HG02981 (cell line): ENCODE results near the gene KATNAL1.
A peak's percentile ranks its signal among the peaks of the same experiment; 100 is the strongest.
"Not testable (repeated sequence)": the region's sequence is repeated elsewhere in the genome, so short reads cannot be mapped to it uniquely, and the experiment has no call there.

ENCODE experiments used
- ATAC-seq: cut with Tn5 transposase; IDR thresholded peaks from one replicate; pipeline ENCODE4 v1.9.1; 2021; ENCODE audit warnings: mild to moderate bottlenecking, moderate library complexity; ENCODE audit not compliant: unreplicated experiment

KATNAL1 gene

GRCh38 chr13:30295116-30295515 lies 12.2 kb downstream of the KATNAL1 start:
- ATAC-seq: no peak

GRCh38 chr13:30294004-30294403 lies 13.3 kb downstream of the KATNAL1 start:
- no peak for ATAC-seq

DNA sequence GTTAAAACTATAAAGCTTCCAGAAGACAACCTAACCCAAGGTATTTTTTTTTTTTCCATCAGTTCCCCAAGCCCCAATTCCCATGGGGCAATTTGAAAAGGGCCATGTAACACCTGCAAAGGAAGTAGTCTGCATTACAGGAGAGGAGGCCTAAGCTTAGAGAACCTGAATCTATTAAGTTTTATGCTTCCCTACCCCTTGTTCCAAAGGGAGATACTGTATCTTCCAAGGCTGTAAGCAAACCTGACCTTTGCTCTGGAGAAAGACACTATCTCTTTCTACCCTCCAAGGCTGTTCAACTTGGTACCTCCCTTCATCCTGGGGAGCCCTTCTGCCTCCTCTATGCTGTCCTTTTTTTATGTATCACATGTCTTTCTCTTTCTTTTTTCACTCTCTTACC lies 15.0 kb downstream of the KATNAL1 start:
- no peak for ATAC-seq

DNA sequence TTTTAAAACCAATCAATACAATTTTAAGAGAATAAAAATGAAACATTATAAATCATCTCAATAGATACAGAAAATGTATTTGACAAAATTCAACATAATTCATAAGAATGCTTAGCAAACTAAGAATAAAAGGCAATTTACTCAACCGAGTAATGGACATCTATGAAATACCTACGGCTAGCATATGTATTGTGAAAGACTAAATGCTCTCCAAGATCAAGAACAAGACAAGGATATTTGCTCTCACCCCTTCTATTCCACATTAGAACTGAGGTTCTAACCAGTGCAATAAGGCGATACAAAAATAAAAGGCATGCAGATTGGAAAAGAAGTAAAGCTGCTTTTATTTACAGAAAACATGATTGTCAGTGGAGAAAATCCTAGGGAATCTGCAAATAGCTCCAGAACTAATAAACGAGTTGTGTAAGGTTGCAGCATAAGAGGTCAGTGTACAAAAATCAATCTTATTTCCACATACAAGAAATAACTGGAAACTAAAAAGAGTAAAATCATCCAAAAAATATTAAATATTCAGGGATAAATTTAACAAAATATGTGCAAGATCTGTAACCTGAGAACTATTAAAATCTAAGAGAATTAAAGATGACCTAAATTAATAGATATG lies 16.4 kb downstream of the KATNAL1 start:
- ATAC-seq: no peak

DNA sequence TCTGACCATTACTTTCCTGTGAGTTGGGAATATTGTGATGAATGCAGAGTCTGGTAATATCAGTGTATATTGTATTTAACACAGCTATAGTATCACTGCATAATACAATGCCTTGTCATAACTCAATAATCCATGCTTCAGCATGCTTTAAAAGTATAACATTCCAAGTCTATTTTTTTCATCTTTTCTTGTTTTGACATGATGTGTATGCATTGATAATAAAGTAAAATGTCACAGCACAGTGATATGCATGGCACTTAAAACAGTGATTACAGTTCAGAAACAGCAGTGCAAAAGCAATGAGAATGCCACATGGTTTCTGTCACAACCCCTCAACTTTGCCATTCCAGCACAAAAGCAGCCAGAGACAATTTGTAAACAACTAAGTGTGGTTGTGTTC lies 17.8 kb downstream of the KATNAL1 start:
- ATAC-seq: no peak

GRCh38 chr13:30286059-30286458 lies 21.3 kb downstream of the KATNAL1 start:
- not testable (repeated sequence) for ATAC-seq

DNA sequence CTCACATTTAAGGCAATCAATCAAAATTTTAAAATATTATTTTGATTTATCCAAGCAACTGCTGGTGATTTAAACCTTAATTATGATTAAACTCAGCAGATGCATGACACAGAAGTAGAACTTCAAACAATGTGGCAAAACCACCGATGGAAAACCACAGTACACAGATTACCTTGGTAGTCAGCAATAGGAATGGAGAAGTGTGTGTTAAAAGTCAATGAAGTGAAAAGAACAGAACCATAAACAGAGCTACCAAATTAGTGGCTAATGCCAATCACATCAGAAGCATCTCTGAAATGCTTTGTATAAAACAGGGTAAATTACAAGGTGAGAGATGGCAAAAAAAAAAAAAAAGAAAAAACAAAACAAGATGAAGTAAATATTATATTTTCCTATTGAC lies 31.2 kb downstream of the KATNAL1 start:
- no peak for ATAC-seq

- ATAC-seq: no peak
These were observed 33.3 kb downstream of the KATNAL1 start for GRCh38 chr13:30274083-30274482.

DNA sequence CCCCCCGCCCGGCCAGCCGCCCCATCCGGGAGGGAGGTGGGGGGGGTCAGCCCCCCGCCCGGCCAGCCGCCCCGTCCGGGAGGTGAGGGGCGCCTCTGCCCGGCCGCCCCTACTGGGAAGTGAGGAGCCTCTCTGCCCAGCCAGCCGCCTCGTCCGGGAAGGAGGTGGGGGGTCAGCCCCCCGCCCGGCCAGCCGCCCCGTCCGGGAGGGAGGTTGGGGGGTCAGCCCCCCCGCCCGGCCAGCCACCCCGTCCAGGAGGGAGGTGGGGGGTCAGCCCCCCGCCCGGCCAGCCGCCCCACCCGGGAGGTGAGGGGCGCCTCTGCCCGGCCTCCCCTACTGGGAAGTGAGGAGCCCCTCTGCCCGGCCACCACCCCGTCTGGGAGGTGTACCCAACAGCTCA lies 37.3 kb downstream of the KATNAL1 start:
- not testable (repeated sequence) for ATAC-seq

DNA sequence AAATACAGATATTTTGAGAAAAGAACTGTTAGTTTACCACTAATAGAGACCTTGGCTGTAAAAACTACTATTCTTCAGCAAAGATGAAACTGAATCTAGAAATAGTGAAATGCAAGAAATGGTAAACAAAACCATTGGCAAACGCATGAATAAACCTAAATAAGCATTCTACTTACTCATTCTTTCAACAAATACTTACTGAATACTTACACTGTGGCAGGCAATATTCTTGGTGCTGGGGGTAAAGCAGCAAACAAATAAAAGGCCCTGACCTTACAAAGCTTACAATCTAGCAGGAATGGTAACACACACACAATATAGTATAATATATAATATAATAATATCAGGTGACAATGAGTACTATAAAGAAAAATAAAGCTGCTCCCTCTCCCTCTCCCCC lies 38.7 kb downstream of the KATNAL1 start:
- ATAC-seq: no peak

DNA sequence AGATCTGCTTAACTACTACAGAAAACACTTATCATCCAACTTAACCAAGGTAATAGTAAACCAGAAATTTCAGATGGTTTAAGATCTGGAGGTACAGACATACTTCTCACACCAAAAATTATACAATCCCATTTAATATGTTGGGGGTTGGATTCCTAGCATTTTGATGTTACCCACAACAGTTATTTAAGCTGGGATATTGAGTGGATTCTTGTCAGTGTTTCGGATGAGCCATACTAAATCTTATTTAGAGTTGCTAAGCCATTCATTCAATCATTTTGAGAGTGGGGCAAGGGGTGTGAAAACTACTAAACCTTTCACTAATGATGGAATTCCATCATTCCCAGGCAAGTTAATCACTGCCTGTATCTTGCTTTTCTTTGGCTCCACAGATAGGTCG lies 40.6 kb downstream of the KATNAL1 start:
- no peak for ATAC-seq

- not testable (repeated sequence) for ATAC-seq
These were observed 48.1 kb downstream of the KATNAL1 start for GRCh38 chr13:30259149-30259733.

DNA sequence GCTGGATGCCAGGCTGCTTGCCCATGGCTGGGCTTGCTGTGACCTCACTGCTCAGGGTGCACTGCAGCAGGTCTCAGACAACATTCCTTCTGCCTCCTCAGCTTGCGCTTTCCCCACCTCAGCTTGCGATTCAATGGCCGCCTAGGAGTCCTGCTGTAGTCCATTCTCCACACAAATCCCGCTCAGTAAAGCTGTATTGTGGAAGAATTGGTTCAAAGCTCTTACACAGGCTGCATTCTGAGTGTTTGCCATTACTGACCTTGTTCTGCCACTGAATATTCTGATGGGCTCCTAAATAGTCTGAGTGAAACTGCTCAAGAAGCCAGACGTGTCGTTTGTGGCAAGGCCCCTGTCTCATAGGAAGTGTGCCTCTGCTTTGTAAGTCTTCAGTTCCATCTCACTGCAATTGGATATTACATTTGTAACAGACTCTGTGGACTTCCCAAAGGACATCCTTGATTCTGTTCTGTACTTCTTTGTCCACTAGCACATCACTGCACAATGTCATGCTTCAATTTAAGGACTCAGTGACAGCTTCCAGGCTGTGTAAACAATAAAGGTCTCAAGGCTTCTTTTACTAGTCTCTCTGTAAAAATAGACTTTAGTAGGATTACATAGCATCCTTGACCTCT lies 49.8 kb downstream of the KATNAL1 start:
- no peak for ATAC-seq

- no peak for ATAC-seq
These were observed 50.5 kb downstream of the KATNAL1 start for GRCh38 chr13:30256713-30257467.

DNA sequence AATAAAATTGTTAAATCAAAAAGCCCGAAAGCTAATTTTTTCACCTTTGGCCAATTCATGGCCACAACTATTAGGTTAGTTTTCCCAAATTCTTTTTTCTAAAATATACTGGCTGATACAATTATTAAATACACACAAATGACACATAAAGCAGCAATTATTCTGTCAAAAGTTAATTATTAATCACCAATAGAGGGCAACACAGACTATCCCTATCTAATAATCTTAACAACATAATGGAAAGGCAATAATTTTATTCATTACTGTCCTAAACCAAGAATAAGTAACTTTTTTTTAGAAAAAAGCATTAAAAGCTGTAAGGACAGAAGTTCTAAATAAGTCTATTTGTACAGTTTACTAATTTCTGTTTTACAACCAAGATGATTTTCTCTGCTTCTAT lies 51.7 kb downstream of the KATNAL1 start:
- no peak for ATAC-seq

DNA sequence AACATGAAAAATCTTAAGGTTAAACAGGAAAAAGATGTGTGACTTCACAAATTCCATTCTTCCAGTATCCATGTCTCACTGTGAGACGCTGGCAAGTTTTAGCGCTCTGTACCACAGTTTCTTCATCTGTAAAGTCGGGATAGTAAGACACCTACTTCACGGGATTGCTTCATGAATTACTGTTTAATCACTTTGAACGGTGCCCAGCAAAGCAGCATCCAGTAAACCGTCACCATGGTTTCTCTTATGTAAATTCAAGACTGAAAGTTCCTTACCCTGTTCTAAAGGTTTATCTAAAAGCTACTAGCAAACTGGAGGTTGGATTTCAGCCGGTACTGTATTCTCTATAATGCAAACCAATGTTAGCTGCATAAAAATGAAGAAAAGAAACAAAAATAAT lies 53.5 kb downstream of the KATNAL1 start:
- ATAC-seq: no peak

GRCh38 chr13:30247406-30247805 lies 59.9 kb downstream of the KATNAL1 start:
- ATAC-seq: no peak

- ATAC-seq: peak; percentile 74
These were observed 65.8 kb downstream of the KATNAL1 start for GRCh38 chr13:30241532-30241931.

DNA sequence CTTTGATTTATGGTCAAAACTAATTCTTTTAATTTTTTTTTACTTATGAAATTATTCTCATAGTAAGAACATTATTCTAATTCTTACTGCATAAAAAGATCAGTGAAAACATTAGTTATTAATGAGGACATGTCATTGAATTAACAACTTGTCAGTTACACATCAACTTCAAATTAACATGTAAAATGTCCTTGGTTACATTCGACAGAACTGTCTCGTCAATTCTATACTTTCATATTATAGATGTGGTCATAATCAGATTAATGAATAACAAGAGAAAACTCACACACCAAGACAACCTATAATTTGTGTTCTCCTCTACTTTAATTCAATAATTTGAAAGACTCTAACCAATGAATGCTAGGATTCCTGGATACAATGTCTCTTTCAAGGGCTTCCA lies 66.7 kb downstream of the KATNAL1 start:
- ATAC-seq: no peak

DNA sequence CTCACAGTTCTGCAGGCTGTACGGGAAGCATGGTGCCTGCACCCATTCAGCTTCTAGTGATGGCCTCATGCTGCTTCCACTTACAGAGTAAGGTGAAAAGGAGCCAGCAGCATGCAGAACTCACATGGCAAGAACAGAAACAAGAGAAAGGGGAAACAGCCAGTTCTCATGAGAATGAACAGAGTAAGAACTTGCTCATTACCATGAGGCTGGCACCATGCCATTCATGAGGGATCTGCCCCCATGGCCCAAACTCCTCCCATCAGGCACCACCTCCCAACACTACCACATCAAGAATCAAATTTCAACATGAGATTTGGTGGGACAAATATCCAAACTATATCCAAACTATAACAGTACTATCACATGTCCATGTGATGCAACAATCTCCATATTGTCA lies 72.1 kb downstream of the KATNAL1 start:
- no peak for ATAC-seq

- no peak for ATAC-seq
These were observed 72.7 kb downstream of the KATNAL1 start for GRCh38 chr13:30234619-30235162.

DNA sequence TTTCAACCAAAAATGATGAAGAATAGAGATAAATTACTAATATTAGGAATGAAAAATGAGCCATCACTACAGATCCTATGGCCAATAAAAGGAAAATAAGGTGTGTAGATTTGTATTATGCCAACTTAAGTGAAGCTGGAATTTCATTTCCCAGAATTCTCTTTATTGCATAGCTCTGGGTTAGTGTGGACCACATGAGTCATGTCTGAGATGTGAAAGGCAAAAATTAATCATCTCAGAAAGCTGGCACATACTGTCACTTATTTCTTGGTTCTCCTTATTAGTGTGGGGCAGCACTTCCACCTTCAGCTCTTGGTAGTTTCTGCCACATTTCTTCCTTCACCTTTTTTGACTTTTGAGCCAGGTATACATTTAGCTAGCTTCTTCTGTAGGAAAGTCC lies 82.6 kb downstream of the KATNAL1 start:
- no peak for ATAC-seq
